Hematopoietic multipotent progenitor cell (in vitro differentiated cells): ENCODE data around the gene GRAMD2A. TPM values are rescaled to one million over a fixed set of nuclear protein-coding genes. Genes with fewer than 3 reads are reported as not detected.
A peak's percentile ranks its signal among the peaks of the same experiment; 100 is the strongest.

Experiments used
- DNase-seq, 3 donors: peaks; one replicate each; pipeline ENCODE4 v3.0.0-alpha.2; 2011 to 2015; ENCODE audit warnings: low read depth in 2 of 3, low spot score in 2 of 3
- total RNA-seq: library from RNA; depleted of rRNA; stranded (reverse); fragments of >200 nt; gene quantifications from one replicate; pipeline ENCODE4 v1.2.3, GENCODE V29; 2012

GRAMD2A gene
- total RNA-seq, 1 donor = 0.27 TPM

GRCh38 chr15:72220687-72221086 lies 23.1 kb upstream of the GRAMD2A start:
- no peak for DNase-seq

DNA sequence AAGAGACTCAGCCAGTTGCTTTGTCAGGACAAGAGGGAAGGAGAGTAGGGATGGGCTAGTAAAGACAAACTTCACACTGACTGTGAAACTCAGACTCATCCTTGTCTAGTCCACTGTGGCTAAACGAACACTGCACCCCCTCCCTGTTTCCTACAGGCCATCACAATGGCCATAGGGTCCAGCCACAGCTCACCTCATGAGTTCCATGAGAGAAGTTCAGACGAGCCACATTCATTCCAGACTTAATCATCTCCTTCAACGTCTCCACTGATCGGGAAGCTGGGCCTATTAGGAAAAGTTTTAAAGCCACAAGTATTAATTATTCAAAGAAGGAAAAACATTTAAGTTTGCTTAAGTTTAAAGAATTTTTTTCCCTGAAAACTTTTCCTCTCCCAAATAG lies 19.6 kb upstream of the GRAMD2A start:
- no peak for DNase-seq

GRCh38 chr15:72216079-72216478 lies 18.5 kb upstream of the GRAMD2A start:
- DNase-seq = no peak

DNA sequence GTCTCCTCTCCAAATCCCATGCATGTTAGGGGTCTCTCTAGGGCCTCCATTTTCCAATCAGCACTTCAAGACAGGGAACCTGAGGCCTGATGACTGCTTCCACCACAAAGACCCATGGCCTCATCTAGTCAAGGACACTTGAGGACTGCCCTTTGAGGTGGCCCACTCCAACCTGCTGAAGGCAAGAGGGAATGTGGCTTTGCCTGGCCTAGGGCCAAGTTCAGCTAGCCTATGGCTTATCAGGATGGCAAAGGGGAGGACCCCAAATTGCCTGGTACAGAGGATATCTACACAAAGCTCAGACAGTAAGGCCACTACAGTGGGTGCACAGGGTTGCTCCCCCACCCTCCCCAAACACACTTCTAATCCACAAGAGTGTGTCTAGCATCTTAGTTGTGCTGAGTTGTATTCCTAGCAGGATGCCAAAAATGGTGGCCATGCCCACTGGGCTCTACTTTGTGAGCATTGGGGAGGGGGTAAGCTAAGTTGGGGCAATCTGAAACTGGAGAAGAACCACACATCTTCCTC lies 10.0 kb upstream of the GRAMD2A start:
- DNase-seq = no peak

- DNase-seq = no peak
These were observed 9.1 kb upstream of the GRAMD2A start for GRCh38 chr15:72206677-72207000.

- no peak for DNase-seq
These were observed 8.5 kb upstream of the GRAMD2A start for GRCh38 chr15:72205896-72206676.

DNA sequence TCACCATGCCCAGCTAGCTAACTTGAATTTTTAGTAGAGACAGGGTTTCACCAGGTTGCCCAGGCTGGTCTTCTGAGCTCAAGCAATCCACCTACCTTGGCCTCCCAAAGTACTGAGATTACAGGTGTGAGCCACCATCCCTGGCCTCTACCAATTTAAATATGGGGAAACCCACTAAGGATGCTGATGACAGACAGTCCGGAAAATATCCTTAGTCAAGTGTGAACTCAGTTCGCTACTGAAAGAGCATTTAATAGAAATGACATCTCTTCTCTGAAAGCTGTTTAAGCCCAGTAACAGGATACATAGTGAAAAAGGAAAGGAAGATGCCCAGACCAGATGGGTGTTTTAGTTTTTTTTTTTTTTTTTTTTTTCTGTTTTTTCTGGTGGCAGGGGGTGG lies 7.7 kb upstream of the GRAMD2A start:
- DNase-seq = no peak

GRCh38 chr15:72203507-72203837 lies 5.9 kb upstream of the GRAMD2A start:
- no peak for DNase-seq

DNA sequence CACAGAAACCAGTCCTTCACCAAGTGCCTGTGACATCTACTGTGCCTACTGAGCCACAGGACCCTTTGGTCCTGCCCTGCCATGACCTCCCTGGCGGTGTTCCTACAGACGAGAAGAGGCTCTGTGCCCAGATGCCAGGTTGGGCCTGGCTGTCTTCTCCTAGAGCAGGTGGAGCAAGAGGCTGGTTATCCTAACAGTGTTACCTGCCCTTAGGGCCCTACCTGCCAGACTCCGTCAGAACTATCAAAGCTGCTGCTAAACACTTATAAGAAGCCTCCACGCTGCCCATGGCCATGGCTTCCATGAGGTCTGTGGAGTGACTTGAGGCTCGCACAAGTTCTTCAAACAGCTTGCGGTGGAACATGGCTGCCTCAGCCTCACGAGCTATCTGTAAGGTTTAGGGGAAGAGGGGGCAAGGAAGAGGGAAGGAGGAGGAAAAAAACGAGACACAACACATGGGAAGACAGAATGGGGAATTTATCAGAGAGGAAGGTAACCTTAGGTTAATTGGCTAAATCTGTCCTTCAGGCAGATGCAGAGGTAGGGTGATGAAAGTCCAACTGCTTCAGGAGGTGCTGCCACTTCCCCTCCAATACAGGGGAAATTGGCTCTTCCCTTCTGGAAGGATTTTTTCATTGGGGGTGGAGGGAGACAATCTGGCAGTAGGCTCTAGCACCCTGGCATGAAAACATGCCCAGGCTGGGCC lies 5.4 kb upstream of the GRAMD2A start:
- DNase-seq = no peak

GRCh38 chr15:72202302-72202701 lies 4.7 kb upstream of the GRAMD2A start:
- no peak for DNase-seq

- no peak for DNase-seq
These were observed 3.9 kb upstream of the GRAMD2A start for GRCh38 chr15:72201391-72201921.

- DNase-seq = no peak
These were observed 3.0 kb upstream of the GRAMD2A start for GRCh38 chr15:72200395-72201237.

DNA sequence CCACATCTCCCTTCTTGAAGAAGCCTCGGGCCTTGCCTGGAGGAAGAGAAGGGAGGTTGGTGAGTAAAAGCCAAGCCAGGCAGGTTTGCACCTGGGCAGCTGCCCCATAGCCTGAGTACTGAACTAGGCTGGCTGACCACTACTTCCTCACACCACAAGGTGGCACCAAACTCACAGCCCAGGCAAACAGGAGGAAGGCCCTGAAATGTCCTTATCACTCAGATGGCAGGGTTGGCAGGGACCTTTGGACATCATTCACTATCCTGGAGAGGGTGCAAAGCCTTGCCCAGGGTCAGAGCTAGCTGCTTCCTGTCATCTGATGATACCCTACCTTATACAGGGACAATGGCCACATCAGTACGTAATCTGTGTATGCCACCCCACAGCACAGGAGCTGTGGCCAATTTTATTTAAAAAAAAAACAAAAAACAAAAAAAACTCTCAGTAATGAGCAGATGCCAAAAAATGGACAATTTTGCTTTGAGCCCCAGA lies 2.2 kb upstream of the GRAMD2A start:
- peak; percentile 52 to 84 (median 74) for DNase-seq

- no peak for DNase-seq
These were observed 1.6 kb upstream of the GRAMD2A start for GRCh38 chr15:72199205-72199515.

DNA sequence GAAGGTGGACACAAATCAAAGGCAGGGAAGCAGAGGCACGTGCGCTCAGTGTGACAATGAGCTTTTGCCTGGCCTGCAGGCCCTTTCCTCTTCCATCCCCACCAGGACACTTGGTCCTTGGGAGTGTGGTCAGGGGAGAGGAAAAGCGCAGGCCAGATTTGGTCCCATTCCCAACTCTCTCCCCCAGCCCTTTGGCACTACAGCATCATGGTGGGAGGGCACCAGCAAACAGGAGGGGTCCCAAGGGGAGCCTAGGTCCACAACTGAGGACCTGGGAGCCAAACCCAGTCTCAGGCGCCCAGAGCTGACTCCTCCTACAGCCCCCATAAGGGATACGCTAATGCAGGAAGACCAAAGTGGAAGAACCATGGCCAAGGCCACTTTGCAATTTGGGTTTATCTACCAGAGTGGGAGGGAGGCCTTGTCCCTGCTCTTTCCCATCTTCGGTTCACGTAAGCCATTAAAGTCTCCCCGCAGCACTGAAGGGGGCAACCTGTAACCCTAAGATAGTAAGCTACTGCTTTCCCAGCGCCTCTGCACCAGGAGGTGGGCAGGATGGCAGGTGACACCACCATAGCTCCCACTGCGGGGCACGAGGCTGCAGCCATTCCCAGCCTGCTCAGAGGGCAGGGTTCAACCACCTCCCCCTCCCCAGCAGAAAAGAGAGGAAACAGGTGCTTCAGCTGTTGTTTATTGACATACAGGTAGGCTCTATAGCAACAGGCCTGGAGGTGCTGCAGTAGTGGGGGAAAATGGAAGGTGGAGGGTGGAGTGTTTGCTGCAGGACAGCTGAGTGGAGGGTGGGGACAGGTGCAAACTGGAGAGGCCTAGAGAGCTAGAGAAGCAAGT lies 993 bp upstream of the GRAMD2A start:
- DNase-seq = no peak

DNA sequence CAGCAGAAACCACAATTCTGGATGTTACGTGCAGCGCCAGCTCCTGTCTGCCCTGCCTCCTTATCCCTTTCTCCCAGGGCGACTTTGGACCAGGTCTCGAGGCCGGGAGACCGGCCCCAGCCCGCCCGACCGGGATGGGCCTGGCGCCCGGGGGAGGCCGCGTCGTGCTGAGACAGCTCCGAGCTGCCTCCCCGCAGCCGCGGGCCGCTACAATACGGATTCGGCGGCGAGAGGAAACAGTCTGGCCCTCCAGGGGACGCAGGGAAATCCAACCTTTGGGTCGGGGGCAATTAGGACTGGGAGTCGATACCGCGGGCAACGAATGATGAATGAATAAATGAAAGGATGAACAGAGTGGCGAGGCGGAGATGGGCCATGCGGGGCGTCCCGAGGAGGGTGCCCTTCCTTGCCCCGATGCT lies 537 bp downstream of the GRAMD2A start:
- no peak for DNase-seq

GRCh38 chr15:72196409-72197040 lies 1.1 kb downstream of the GRAMD2A start:
- no peak for DNase-seq

GRCh38 chr15:72195101-72195511 lies 2.5 kb downstream of the GRAMD2A start:
- DNase-seq = peak in 2 of 3 donors; percentile 51 to 71

- no peak for DNase-seq
These were observed 3.7 kb downstream of the GRAMD2A start for GRCh38 chr15:72193836-72194396.
